Transverse colon (tissue), 3 donors: ENCODE data around the gene C11orf91.

ENCODE experiments used
- CTCF ChIP-seq, 5 experiments: fragments of 200-600 bp in 3 of 5; fragments of 450-650 bp in 2 of 5; sonication (generic) in 3 of 5; IDR thresholded peaks; 1 replicate in 2 of 5; 2 replicates in 3 of 5; pipeline ENCODE4 v1.5.1; 2016 to 2017; ENCODE audit warnings: antibody characterized with exemption in 5 of 5, inconsistent platforms in 3 of 5, mild to moderate bottlenecking in 2 of 5, moderate library complexity in 1 of 5
- POLR2A ChIP-seq: fragments of 450-650 bp; IDR thresholded peaks from one replicate; pipeline ENCODE4 v1.6.1; 2016; ENCODE audit warnings: antibody characterized with exemption, mild to moderate bottlenecking, moderate library complexity

GRCh38 chr11:33721426-33721825, 20.8 kb upstream of the C11orf91 start:
- TF ChIP-seq CTCF (IDR thresholded peaks at IDR 0.05) (no peak), POLR2A (no peak)
